ENCODE results near the gene HOGA1. TPM values are rescaled to one million over a fixed set of nuclear protein-coding genes. Genes with fewer than 3 reads are reported as not detected.

The HOGA1 gene
- total and polyA plus RNA-seq, 2 experiments from 2014 or later = 5.8 to 6.9 TPM

GRCh38 chr10:97567891-97568290, 16.3 kb upstream of the HOGA1 start:
- 96% methylated on average over 15 of the region's 15 CpGs for WGBS (ENCODE audit: low lambda C conversion rate, missing lambda C conversion rate)
- H3K4me3 ChIP-seq = no peak overlapping the region
- no peaks in the 10 kb centered on the region for H3K9me3 ChIP-seq (ENCODE audit: low read depth)
- no peak overlapping the region for H3K4me2 ChIP-seq
- H3K27me3 ChIP-seq = no peaks in the 10 kb centered on the region
- H3K27ac ChIP-seq = no peak overlapping the region
- no peaks in the 10 kb centered on the region for H4K20me1 ChIP-seq (ENCODE audit: insufficient read depth, poor library complexity, severe bottlenecking)
- TF ChIP-seq EZH2phosphoT487 (IDR thresholded peaks at IDR 0.05; ENCODE audit: low read depth, severe bottlenecking, unreplicated experiment) (no peak), EZH2 (IDR thresholded peaks at IDR 0.05; ENCODE audit: borderline replicate concordance) (no peak), CTCF (IDR thresholded peaks at IDR 0.05; ENCODE audit: poor library complexity) (no peak)
- H3K9me2 ChIP-seq (replicated peaks; ENCODE audit: insufficient read depth) = no peaks in the 10 kb centered on the region
- no peaks in the 10 kb centered on the region for H3K36me3 ChIP-seq (replicated peaks; ENCODE audit: insufficient read depth, low read depth)
- no peaks in the 10 kb centered on the region for H3K79me2 ChIP-seq
- peaks cover 13% of the 10 kb centered on the region for H3K4me1 ChIP-seq (ENCODE audit: insufficient read depth)
- H2AFZ ChIP-seq = no peak overlapping the region
- no peak for DNase-seq (ENCODE audit: low spot score)

GRCh38 chr10:97570146-97570788, 13.9 kb upstream of the HOGA1 start:
- Histone ChIP-seq H4K20me1 (ENCODE audit: insufficient read depth, poor library complexity, severe bottlenecking) (no peaks in the 10 kb centered on the region), H3K27me3 (no peaks in the 10 kb centered on the region), H3K4me3 (no peak overlapping the region), H3K9me2 (replicated peaks; ENCODE audit: insufficient read depth) (no peaks in the 10 kb centered on the region), H3K27ac (no peak overlapping the region), H3K79me2 (no peaks in the 10 kb centered on the region), H3K4me1 (ENCODE audit: insufficient read depth) (peaks cover 18% of the 10 kb centered on the region), H3K36me3 (replicated peaks; ENCODE audit: insufficient read depth, low read depth) (no peaks in the 10 kb centered on the region), H3K9me3 (ENCODE audit: low read depth) (no peaks in the 10 kb centered on the region), H2AFZ (no peak overlapping the region), H3K4me2 (no peak overlapping the region)
- WGBS (ENCODE audit: low lambda C conversion rate, missing lambda C conversion rate) = 97% methylated on average over 33 of the region's 33 CpGs
- TF ChIP-seq EZH2 (IDR thresholded peaks at IDR 0.05; ENCODE audit: borderline replicate concordance) (no peak), EZH2phosphoT487 (IDR thresholded peaks at IDR 0.05; ENCODE audit: low read depth, severe bottlenecking, unreplicated experiment) (no peak), CTCF (IDR thresholded peaks at IDR 0.05; ENCODE audit: poor library complexity) (no peak)
- DNase-seq (ENCODE audit: low spot score) = no peak

- Histone ChIP-seq H3K79me2 (no peaks in the 10 kb centered on the region), H4K20me1 (ENCODE audit: insufficient read depth, poor library complexity, severe bottlenecking) (no peaks in the 10 kb centered on the region), H3K4me1 (ENCODE audit: insufficient read depth) (peaks cover 19% of the 10 kb centered on the region), H3K4me3 (no peak overlapping the region), H3K9me3 (ENCODE audit: low read depth) (no peaks in the 10 kb centered on the region), H3K9me2 (replicated peaks; ENCODE audit: insufficient read depth) (no peaks in the 10 kb centered on the region), H3K36me3 (replicated peaks; ENCODE audit: insufficient read depth, low read depth) (no peaks in the 10 kb centered on the region), H3K27ac (no peak overlapping the region), H2AFZ (no peak overlapping the region), H3K4me2 (no peak overlapping the region), H3K27me3 (no peaks in the 10 kb centered on the region)
- WGBS (ENCODE audit: low lambda C conversion rate, missing lambda C conversion rate) = 88% methylated on average over 5 of the region's 5 CpGs
- TF ChIP-seq CTCF (IDR thresholded peaks at IDR 0.05; ENCODE audit: poor library complexity) (no peak), EZH2 (IDR thresholded peaks at IDR 0.05; ENCODE audit: borderline replicate concordance) (no peak), EZH2phosphoT487 (IDR thresholded peaks at IDR 0.05; ENCODE audit: low read depth, severe bottlenecking, unreplicated experiment) (no peak)
- no peak for DNase-seq (ENCODE audit: low spot score)
Observed at GRCh38 chr10:97570789-97571471, 13.3 kb upstream of the HOGA1 start.

Measured in hepatocyte (in vitro differentiated cells).